IMR-90 (cell line): ENCODE results near the gene SGCA. TPM values are rescaled to one million over a fixed set of nuclear protein-coding genes. Genes with fewer than 3 reads are reported as not detected.

Experiments used
- ATAC-seq: fragments of 200-7000 bp; cut with Tn5 transposase; 2 replicates; pipeline ENCODE4 v1.9.1; 2020; ENCODE audit warnings: low read depth, mild to moderate bottlenecking, moderate library complexity
- BruUV-seq: library from RNA; stranded (reverse); fragments of 400-500 nt; replicated peaks from 2 replicates; lab custom pipeline; 2021; lab: Mats Ljungman, UMichigan
- CTCF ChIA-PET: fragments of 300-600 bp; formaldehyde crosslinking; extraction: SDS; loops from one replicate; lab custom pipeline; 2021; ENCODE audit warnings: antibody characterized with exemption; lab: Yijun Ruan, JAX
- POLR2A ChIA-PET: fragments of 300-600 bp; sonication (Branson Sonifier 250); formaldehyde crosslinking; loops from one replicate; lab custom pipeline; 2022; ENCODE audit warnings: antibody characterized with exemption; ENCODE audit not compliant: unreplicated experiment; lab: Charles Lee
- DNase-seq: peaks from one replicate; pipeline ENCODE4 v3.0.0; 2013
- H2AFZ ChIP-seq: replicated peaks from 2 replicates; pipeline ENCODE3; 2013; ENCODE audit warnings: low read length, mild to moderate bottlenecking; ENCODE audit not compliant: poor library complexity
- H2AK5ac ChIP-seq: 2 replicates; pipeline ENCODE4 v1.6.1; 2013; ENCODE audit warnings: low read depth, low read length, inconsistent platforms
- H2AK9ac ChIP-seq: replicated peaks from 2 replicates; pipeline ENCODE3; 2013; ENCODE audit warnings: mild to moderate bottlenecking, low read depth, low read length, moderate library complexity; ENCODE audit not compliant: poor library complexity
- H2BK120ac ChIP-seq: 2 replicates; pipeline ENCODE4 v1.6.1; 2013; ENCODE audit warnings: low read depth, low read length, inconsistent platforms
- H2BK15ac ChIP-seq: 3 replicates; pipeline ENCODE4 v1.6.1; 2013; ENCODE audit warnings: low read depth, low read length, inconsistent platforms
- H2BK20ac ChIP-seq: 2 replicates; pipeline ENCODE4 v1.6.1; 2013; ENCODE audit warnings: low read depth, mild to moderate bottlenecking, inconsistent platforms, low read length, moderate library complexity
- H2BK5ac ChIP-seq: 2 replicates; pipeline ENCODE4 v1.6.1; 2013; ENCODE audit warnings: mild to moderate bottlenecking, low read depth, low read length, inconsistent platforms; ENCODE audit not compliant: poor library complexity, severe bottlenecking
- H3K14ac ChIP-seq: replicated peaks from 2 replicates; pipeline ENCODE4 v1.6.1; 2013; ENCODE audit warnings: low read depth, low read length, inconsistent platforms
- H3K18ac ChIP-seq: 2 replicates; pipeline ENCODE4 v1.6.1; 2013; ENCODE audit warnings: low read depth, low read length, control low read depth
- H3K23ac ChIP-seq: 2 replicates; pipeline ENCODE4 v1.6.1; 2013; ENCODE audit warnings: low read depth, low read length, inconsistent platforms
- H3K27ac ChIP-seq: 2 replicates; pipeline ENCODE4 v1.5.1; 2013; ENCODE audit warnings: mild to moderate bottlenecking, control low read depth, low read length; ENCODE audit not compliant: insufficient read depth
- H3K27me3 ChIP-seq: 2 replicates; pipeline ENCODE4 v1.6.1; 2013; ENCODE audit warnings: low read length; ENCODE audit not compliant: control insufficient read depth, insufficient read depth
- H3K36me3 ChIP-seq: 2 replicates; pipeline ENCODE4 v1.6.1; 2013; ENCODE audit warnings: low read length, mixed read lengths; ENCODE audit not compliant: control insufficient read depth, insufficient read depth
- H3K4ac ChIP-seq: 2 replicates; pipeline ENCODE4 v1.6.1; 2013; ENCODE audit warnings: low read depth, low read length, inconsistent platforms
- H3K4me1 ChIP-seq: 2 replicates; pipeline ENCODE4 v1.6.1; 2013; ENCODE audit warnings: low read length, mixed read lengths; ENCODE audit not compliant: control insufficient read depth, insufficient read depth
- H3K4me2 ChIP-seq: 2 replicates; pipeline ENCODE4 v1.6.1; 2013; ENCODE audit warnings: low read depth, mild to moderate bottlenecking, control low read depth, low read length, moderate library complexity
- H3K4me3 ChIP-seq: 2 replicates; pipeline ENCODE4 v1.5.1; 2013; ENCODE audit warnings: low read depth, mild to moderate bottlenecking, control low read depth, low read length, moderate library complexity; ENCODE audit not compliant: insufficient read depth
- H3K56ac ChIP-seq: 2 replicates; pipeline ENCODE4 v1.6.1; 2013; ENCODE audit warnings: low read length, inconsistent platforms; ENCODE audit not compliant: insufficient read depth; ENCODE audit errors: extremely low read depth
- H3K79me1 ChIP-seq, 2 experiments: 2 replicates each; pipeline ENCODE4 v1.6.1; 2013; ENCODE audit warnings: low read length in 2 of 2, inconsistent platforms in 1 of 2, low read depth in 1 of 2
- H3K9ac ChIP-seq: 2 replicates; pipeline ENCODE4 v1.6.1; 2013; ENCODE audit warnings: low read depth, low read length, control low read depth
- H3K9me1 ChIP-seq: 2 replicates; pipeline ENCODE4 v1.6.1; 2013; ENCODE audit warnings: low read length, inconsistent platforms; ENCODE audit not compliant: insufficient read depth
- H3K9me3 ChIP-seq: 2 replicates; pipeline ENCODE4 v1.6.1; 2013; ENCODE audit warnings: low read length; ENCODE audit not compliant: control insufficient read depth, insufficient read depth
- H4K20me1 ChIP-seq: 2 replicates; pipeline ENCODE4 v1.6.1; 2013; ENCODE audit warnings: low read length, inconsistent platforms; ENCODE audit not compliant: insufficient read depth
- H4K5ac ChIP-seq: 2 replicates; pipeline ENCODE4 v1.6.1; 2013; ENCODE audit warnings: mild to moderate bottlenecking, low read depth, low read length, control low read depth
- H4K8ac ChIP-seq, 2 experiments: 2 replicates each; pipeline ENCODE4 v1.6.1; 2013; ENCODE audit warnings: low read depth in 2 of 2, low read length in 2 of 2, control low read depth in 1 of 2, inconsistent platforms in 1 of 2
- H4K91ac ChIP-seq: 2 replicates; pipeline ENCODE4 v1.6.1; 2013; ENCODE audit warnings: low read depth, low read length, inconsistent platforms; ENCODE audit not compliant: insufficient read depth
- BHLHE40 ChIP-seq: fragments of 150-350 bp; IDR thresholded peaks from 2 replicates; pipeline ENCODE4 v1.6.1; 2016; ENCODE audit warnings: mild to moderate bottlenecking, low read depth, low read length
- CHD1 ChIP-seq: IDR thresholded peaks from 2 replicates; pipeline ENCODE4 v1.6.1; 2012; ENCODE audit warnings: low read depth, low read length, improper control_type of control experiment
- CTCF ChIP-seq: conservative IDR thresholded peaks from 2 replicates; pipeline ENCODE4 v1.5.1; 2012; ENCODE audit warnings: mild to moderate bottlenecking, low read depth, low read length, improper control_type of control experiment
- FOS ChIP-seq: fragments of 150-350 bp; IDR thresholded peaks from 2 replicates; pipeline ENCODE4 v1.6.1; 2016; ENCODE audit warnings: low read depth, low read length
- MAFK ChIP-seq: IDR thresholded peaks from 2 replicates; pipeline ENCODE4 v1.6.1; 2012; ENCODE audit warnings: low read depth, low read length, improper control_type of control experiment
- MAZ ChIP-seq: IDR thresholded peaks from 2 replicates; pipeline ENCODE4 v1.6.1; 2012; ENCODE audit warnings: low read depth, mild to moderate bottlenecking, low read length, improper control_type of control experiment, moderate library complexity, borderline replicate concordance
- MXI1 ChIP-seq: IDR thresholded peaks from 2 replicates; pipeline ENCODE4 v1.6.1; 2012; ENCODE audit warnings: low read depth, mild to moderate bottlenecking, low read length, moderate library complexity, borderline replicate concordance
- POLR2A ChIP-seq: IDR thresholded peaks from 2 replicates; pipeline ENCODE4 v1.6.1; 2012; ENCODE audit warnings: mild to moderate bottlenecking, low read depth, low read length
- RCOR1 ChIP-seq: IDR thresholded peaks from 2 replicates; pipeline ENCODE4 v1.6.1; 2012; ENCODE audit warnings: mild to moderate bottlenecking, low read length, improper control_type of control experiment; ENCODE audit not compliant: insufficient replicate concordance
- RFX5 ChIP-seq: IDR thresholded peaks from 2 replicates; pipeline ENCODE4 v1.8.0; 2012; ENCODE audit warnings: low read depth, mild to moderate bottlenecking, low read length, moderate library complexity
- SMC3 ChIP-seq: fragments of 150-350 bp; IDR thresholded peaks from 2 replicates; pipeline ENCODE4 v1.6.1; 2016; ENCODE audit warnings: low read depth, mild to moderate bottlenecking, antibody characterized with exemption, low read length, moderate library complexity
- WGBS, 2 experiments: methylation state at CpG; one replicate each; pipeline versions ENCODE4 v1.1.5 to v1.1.7; 2013; ENCODE audit warnings: missing lambda C conversion rate in 2 of 2; ENCODE audit not compliant: insufficient read length in 1 of 2; ENCODE audit errors: extremely low coverage in 2 of 2; 5-methylcytosine and 5-hydroxymethylcytosine counted together
- dilution Hi-C: fragments of 300-500 bp; cut with HindIII; formaldehyde crosslinking; loops from one replicate; pipeline ENCODE4 v1.14.3; 2018; ENCODE audit warnings: low sequenced_read_pairs; ENCODE audit not compliant: unreplicated experiment
- in situ Hi-C: fragments of 300-500 bp; cut with MboI; formaldehyde crosslinking; loops from 3 replicates; pipeline ENCODE4 v1.14.3; 2019; ENCODE audit warnings: low sequenced_read_pairs, inconsistent platforms, mixed read lengths
- intact Hi-C: fragments of 100-400 bp; cut with micrococcal nuclease; formaldehyde crosslinking; loops from 2 replicates; pipeline ENCODE4 v1.10.0; 2022
- polyA plus RNA-seq, 3 experiments: library from polyadenylated mRNA; depleted of rRNA; stranded (reverse); fragments of >200 nt; gene quantifications; 2 replicates each; pipeline ENCODE4 v1.2.3, GENCODE V29; 2012; ENCODE audit warnings: low replicate concordance in 1 of 3
- total RNA-seq: library from RNA; depleted of rRNA; stranded (reverse); fragments of >200 nt; gene quantifications from 2 replicates; pipeline ENCODE4 v1.2.3, GENCODE V29; 2012

Gene SGCA
- total and polyA plus RNA-seq, 2 of the 4 experiments (the other 2 are of a cell fraction), result 0.19 TPM; not detected in 1

GRCh38 chr17:50208611-50209061, 42.8 kb downstream of the SGCA start:
- peak overlapping the region; percentile 100 for H2AK9ac ChIP-seq
- peak overlapping the region; percentile 17; the same call in 1 of the 2 replicates for H3K9ac ChIP-seq
- peak overlapping the region; percentile 15 for H2AFZ ChIP-seq
- no peaks in the 10 kb centered on the region for H3K36me3 ChIP-seq
- no peak overlapping the region for H3K4me3 ChIP-seq
- no peaks in the 10 kb centered on the region for H3K27me3 ChIP-seq
- H3K27ac ChIP-seq, result peak overlapping the region; percentile 95
- 54% methylated on average over 2 of the region's 3 CpGs; no CpG with 5 or more reads in 1 of the 2 experiments for WGBS, 2 experiments
- ATAC-seq (no peak), DNase-seq (no peak)
- peak overlapping the region; percentile 61 for H4K5ac ChIP-seq
- H4K91ac ChIP-seq, result peak overlapping the region; percentile 99
- H2BK15ac ChIP-seq, result peak overlapping the region; percentile 99
- in situ Hi-C loops (no loop called here), dilution Hi-C loops (no loop called here), intact Hi-C loops (no loop called here)
- peak overlapping the region; percentile 98 for H2BK20ac ChIP-seq
- peak overlapping the region; percentile 64 to 96 for H4K8ac ChIP-seq
- H3K9me1 ChIP-seq, result peaks cover 44% of the 10 kb centered on the region
- H2BK5ac ChIP-seq, result peak overlapping the region; percentile 91
- ChIA-PET CTCF (interaction anchor here (1.4 to 1.9 kb wide), 2 partner anchors 39 to 114 kb away, joined by 3 to 6 read pairs; no protein-coding TSS in a partner anchor), POLR2A (interaction anchor here (3.2 to 5.7 kb wide), 2 partner anchors 8 to 11 kb away, joined by 22 to 159 read pairs; partner anchors contain the start of gene COL1A1)
- no peaks in the 10 kb centered on the region for H3K9me3 ChIP-seq
- peaks cover 71% of the 10 kb centered on the region for H3K4me1 ChIP-seq
- H3K4me2 ChIP-seq, result no peak overlapping the region
- peaks cover 25 to 81% of the 10 kb centered on the region in 2 experiments; a peak in 3 of 4 replicates for H3K79me1 ChIP-seq
- H3K18ac ChIP-seq, result peak overlapping the region; percentile 70
- H3K23ac ChIP-seq, result peak overlapping the region; percentile 97
- H3K14ac ChIP-seq, result peak overlapping the region; percentile 89
- peak overlapping the region; percentile 86; the same call in 1 of the 2 replicates for H3K56ac ChIP-seq
- TF ChIP-seq SMC3 (no peak), RFX5 (no peak), MAFK (no peak), CHD1 (no peak), BHLHE40 (no peak), RCOR1 (no peak), CTCF (no peak), FOS (no peak), MAZ (no peak), POLR2A (no peak), MXI1 (no peak)
- H3K4ac ChIP-seq, result peak overlapping the region; percentile 99
- H2BK120ac ChIP-seq, result peak overlapping the region; percentile 99
- H4K20me1 ChIP-seq, result no peaks in the 10 kb centered on the region
- BruUV-seq, result no TSS peak
- H2AK5ac ChIP-seq, result peak overlapping the region; percentile 100
